PFSK-1 (cell line): ENCODE results near the gene HOMER2.

Experiments
- POLR2AphosphoS5 ChIP-seq: IDR thresholded peaks from 2 replicates; pipeline ENCODE4 v1.6.1; 2012; ENCODE audit warnings: low read depth, mild to moderate bottlenecking, control low read depth, low read length, moderate library complexity
- TAF1 ChIP-seq: IDR thresholded peaks from 2 replicates; pipeline ENCODE4 v1.6.1; 2012; ENCODE audit warnings: low read length, control low read depth, borderline replicate concordance; ENCODE audit not compliant: insufficient read depth
- TF ChIP-seq, protein P1 (sequence below), 2 experiments: IDR thresholded peaks; 2 replicates each; pipeline versions ENCODE4 v1.6.1 to v1.8.0; 2011 to 2012; ENCODE audit warnings: low read depth in 2 of 2, low read length in 2 of 2, control low read depth in 1 of 2, inconsistent platforms in 1 of 2, mild to moderate bottlenecking in 1 of 2, moderate library complexity in 1 of 2; ENCODE audit not compliant: insufficient read depth in 1 of 2

DNA sequence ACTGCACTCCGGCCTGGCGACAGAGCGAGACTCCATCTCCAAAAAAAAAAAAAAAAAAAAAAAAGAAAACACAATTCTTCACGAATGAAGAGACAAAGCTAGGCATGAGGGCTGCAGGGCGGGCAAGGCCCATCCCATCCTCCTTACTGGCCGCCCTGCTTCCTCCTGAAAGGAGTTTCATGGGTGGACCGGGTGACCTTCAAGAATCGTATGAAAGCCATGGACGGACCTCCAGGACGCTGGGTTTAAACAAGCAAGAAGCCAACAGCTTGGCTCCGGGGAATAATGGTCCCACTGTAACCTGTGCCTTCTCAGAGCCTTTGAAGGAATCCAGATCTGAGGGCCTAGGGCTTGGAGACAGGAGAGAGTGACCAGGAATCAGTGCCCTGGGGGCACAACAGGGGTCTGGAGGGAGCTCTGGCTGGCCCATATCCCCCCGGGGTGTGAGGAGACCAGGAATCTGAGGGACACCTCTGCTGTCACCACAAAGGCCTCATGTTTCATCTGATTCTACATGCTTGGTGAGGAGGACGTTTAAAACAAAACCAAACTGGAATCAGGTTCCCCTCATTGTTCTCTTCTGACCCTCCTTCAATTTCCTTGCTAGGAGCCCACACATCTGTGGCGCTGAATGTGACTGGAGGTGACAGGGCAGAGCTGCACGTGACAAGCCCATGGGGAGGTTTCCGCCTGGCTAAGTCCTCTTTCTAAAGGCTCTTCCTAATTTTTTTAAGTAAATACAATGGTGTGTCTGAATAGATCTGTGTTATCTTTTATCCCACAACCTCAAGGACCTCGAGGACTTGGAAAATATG, 97.0 kb downstream of the HOMER2 start:
- TF ChIP-seq POLR2AphosphoS5 = no peak
- TF ChIP-seq, protein P1, sequence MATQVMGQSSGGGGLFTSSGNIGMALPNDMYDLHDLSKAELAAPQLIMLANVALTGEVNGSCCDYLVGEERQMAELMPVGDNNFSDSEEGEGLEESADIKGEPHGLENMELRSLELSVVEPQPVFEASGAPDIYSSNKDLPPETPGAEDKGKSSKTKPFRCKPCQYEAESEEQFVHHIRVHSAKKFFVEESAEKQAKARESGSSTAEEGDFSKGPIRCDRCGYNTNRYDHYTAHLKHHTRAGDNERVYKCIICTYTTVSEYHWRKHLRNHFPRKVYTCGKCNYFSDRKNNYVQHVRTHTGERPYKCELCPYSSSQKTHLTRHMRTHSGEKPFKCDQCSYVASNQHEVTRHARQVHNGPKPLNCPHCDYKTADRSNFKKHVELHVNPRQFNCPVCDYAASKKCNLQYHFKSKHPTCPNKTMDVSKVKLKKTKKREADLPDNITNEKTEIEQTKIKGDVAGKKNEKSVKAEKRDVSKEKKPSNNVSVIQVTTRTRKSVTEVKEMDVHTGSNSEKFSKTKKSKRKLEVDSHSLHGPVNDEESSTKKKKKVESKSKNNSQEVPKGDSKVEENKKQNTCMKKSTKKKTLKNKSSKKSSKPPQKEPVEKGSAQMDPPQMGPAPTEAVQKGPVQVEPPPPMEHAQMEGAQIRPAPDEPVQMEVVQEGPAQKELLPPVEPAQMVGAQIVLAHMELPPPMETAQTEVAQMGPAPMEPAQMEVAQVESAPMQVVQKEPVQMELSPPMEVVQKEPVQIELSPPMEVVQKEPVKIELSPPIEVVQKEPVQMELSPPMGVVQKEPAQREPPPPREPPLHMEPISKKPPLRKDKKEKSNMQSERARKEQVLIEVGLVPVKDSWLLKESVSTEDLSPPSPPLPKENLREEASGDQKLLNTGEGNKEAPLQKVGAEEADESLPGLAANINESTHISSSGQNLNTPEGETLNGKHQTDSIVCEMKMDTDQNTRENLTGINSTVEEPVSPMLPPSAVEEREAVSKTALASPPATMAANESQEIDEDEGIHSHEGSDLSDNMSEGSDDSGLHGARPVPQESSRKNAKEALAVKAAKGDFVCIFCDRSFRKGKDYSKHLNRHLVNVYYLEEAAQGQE (IDR thresholded peaks at IDR 0.05; ENCODE audit: insufficient read depth in 1 of 2, low read depth in 2 of 2, low read length in 2 of 2) = no peak
- TF ChIP-seq TAF1 = no peak
